ENCODE measurements around the gene FSTL5.

GRCh38 chr4:161992317-161992716 lies 171.5 kb downstream of the FSTL5 start:
- no peak for TF ChIP-seq PATZ1 (CRISPR knock-in tag; IDR thresholded peaks at IDR 0.05; ENCODE audit: borderline replicate concordance)
- TF ChIP-seq ZFP30 (CRISPR knock-in tag; IDR thresholded peaks at IDR 0.05) = no peak
- TF ChIP-seq ZNF565 (CRISPR knock-in tag; conservative IDR thresholded peaks at IDR 0.05; ENCODE audit: low read depth) = no peak
- no peak for TF ChIP-seq ZNF8 (CRISPR knock-in tag; IDR thresholded peaks at IDR 0.05)
- TF ChIP-seq OSR1 (CRISPR knock-in tag; IDR thresholded peaks at IDR 0.05) = no peak
- TF ChIP-seq TOX (CRISPR knock-in tag; IDR thresholded peaks at IDR 0.05; ENCODE audit: borderline replicate concordance) = no peak

Data from SK-N-SH treated with all-trans-retinoic acid at 6 μM for 48 hours (cell line).